Measurements from ENCODE around the gene PROCA1.

DNA sequence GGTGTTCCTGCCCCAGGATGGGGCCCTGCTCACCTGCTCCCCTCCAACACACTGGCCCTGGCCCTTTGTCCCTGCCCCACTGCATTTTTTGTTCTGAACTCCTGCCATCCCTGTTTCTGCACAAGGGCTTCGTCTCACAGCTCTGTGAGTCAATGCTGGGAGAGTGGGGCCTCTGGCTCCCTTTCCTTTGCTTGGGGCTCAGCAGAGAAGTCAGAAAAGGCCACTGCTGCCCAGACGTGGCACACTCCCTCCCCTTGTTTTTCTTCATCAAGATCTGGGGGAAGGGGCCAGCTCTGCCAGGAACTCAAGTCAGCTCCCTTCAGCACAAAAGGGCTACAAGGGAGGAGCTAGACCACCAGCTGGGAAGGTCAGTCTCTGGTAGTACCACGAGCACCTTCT lies 8.9 kb downstream of the PROCA1 start:
- TF ChIP-seq, protein P1, sequence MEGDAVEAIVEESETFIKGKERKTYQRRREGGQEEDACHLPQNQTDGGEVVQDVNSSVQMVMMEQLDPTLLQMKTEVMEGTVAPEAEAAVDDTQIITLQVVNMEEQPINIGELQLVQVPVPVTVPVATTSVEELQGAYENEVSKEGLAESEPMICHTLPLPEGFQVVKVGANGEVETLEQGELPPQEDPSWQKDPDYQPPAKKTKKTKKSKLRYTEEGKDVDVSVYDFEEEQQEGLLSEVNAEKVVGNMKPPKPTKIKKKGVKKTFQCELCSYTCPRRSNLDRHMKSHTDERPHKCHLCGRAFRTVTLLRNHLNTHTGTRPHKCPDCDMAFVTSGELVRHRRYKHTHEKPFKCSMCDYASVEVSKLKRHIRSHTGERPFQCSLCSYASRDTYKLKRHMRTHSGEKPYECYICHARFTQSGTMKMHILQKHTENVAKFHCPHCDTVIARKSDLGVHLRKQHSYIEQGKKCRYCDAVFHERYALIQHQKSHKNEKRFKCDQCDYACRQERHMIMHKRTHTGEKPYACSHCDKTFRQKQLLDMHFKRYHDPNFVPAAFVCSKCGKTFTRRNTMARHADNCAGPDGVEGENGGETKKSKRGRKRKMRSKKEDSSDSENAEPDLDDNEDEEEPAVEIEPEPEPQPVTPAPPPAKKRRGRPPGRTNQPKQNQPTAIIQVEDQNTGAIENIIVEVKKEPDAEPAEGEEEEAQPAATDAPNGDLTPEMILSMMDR (conservative IDR thresholded peaks at IDR 0.05 in 1 of 2, IDR thresholded peaks at IDR 0.05 in 1 of 2; ENCODE audit: extremely low read depth in 1 of 2, insufficient read depth in 1 of 2, low read depth in 1 of 2, low read length in 2 of 2): no peak
- TF ChIP-seq EZH2 (IDR thresholded peaks at IDR 0.05; ENCODE audit: borderline replicate concordance, low read length): no peak

Measured in mammary epithelial cell (primary cell).